Left cardiac atrium (tissue), 4 donors: ENCODE measurements around the gene NKX2-2. TPM values are rescaled to one million over a fixed set of nuclear protein-coding genes. Genes with fewer than 3 reads are reported as not detected.

Experiments
- ATAC-seq, 2 donors: fragments of 200-7000 bp; cut with Tn5 transposase; one replicate each; pipeline ENCODE4 v1.9.1; 2020; ENCODE audit warnings: mild to moderate bottlenecking in 2 of 2, moderate library complexity in 2 of 2
- DNase-seq: peaks from one replicate; pipeline ENCODE4 v3.0.0-alpha.2; 2020
- intact Hi-C, 2 donors: fragments of 100-400 bp; cut with DNase I; formaldehyde crosslinking; loops; one replicate each; pipeline versions ENCODE4 v1.14.1 to v1.15.1; 2022 to 2023
- total RNA-seq, 2 donors: library from RNA; stranded (reverse); fragmentation: NEBNext Ultra II Directional; extraction: Animal tissue kit (Norgen Biotek cat#: 25700); gene quantifications; one replicate each; pipeline ENCODE4 v1.2.1, GENCODE V29; 2021
- donor health status: DM: no; HTN: yes; CAD: no.
- donor health status: DM: no; HTN: yes; CAD: no; lungs with severe emphysema.
- donor health status: DM: yes; HTN: yes; CAD: no.
- donor health status: Dilated cardiomyopathy.

NKX2-2 gene
- total RNA-seq, 2 donors from 2014 or later: not detected

GRCh38 chr20:21523281-21523868 is 9.5 kb upstream of the NKX2-2 start:
- ATAC-seq: no peak
- no peak for DNase-seq
- intact Hi-C loops: no loop called here

DNA sequence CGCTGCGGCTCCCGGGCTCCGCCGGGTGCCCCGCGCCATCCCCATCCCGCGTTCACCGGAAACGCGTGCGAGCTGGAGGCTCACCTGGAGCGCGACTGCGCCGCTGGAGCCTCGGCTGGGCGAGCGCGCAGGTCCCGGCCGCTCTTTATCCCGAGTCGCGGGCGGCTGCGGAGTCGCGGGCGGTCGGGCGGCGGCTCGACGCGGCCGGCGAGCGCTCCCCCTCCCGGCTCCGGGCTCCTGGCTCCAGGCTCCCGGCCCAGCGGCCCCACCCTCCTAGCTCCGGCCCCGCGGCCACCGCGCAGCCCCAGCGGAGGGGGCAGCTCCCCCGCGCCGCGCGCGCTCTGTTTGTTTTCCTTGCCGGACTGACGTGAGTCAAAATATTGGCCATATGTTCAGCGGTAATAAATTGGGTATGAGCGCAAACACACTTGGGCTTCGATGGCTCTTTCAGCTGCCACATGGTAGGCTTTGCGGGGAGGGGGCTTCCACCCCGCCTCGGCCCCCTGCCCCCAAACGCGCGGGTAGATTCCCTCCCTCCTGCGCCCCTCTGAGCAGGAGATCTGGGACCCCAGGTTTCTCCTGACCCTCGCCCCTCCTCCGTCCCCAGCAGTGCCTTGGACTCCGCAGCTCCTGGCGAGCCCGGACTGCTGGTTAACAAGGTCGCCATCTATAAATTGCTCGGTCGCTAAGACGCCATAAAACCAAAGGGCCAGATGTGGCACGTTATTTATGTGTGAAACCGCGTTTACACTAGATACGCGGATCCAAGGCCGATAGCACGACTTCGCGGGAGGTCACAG is 8.8 kb upstream of the NKX2-2 start:
- no peak for ATAC-seq

DNA sequence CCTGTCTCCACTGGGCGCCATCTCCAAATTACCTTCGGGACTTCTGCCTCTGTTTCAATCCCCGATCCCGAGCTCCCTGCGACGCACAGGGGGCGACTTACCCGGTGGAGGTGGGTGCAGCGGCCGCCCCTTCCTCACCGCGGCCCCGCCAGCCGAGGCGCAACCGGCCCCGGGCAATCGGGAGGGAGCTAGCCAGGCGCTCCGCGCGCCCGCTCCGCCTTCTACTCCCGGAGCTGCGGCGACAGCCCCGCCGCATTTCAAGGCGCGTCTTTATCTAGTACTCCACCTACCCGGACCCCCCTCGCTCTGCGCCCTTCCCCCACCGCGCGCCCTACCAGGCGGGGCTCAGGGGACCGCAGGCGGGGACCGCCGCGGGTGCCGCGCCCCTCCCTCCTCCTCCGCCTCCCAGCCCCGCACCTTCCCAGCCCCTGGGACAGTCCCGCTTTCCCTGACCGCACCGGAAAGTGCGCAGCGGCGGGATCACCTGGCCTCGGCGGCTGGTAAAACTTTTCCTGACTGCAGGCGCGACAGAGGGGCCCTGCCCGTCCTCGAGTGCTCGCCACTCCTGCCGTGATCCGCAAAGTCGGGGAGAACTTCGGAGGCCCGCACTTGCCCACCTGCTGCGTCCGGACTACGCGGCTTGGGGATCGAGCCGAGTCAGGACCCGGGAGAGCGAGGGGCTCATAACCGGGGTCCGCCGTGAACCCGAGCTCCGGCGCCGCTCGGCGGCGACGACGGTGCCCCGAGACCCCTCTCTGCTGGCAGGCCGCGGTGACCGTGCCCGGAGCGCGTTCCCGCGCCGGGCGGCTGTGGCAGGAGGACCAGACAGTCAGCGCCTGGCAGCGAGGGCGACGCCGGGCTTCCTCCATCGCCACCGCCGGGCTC is 8.0 kb upstream of the NKX2-2 start:
- DNase-seq: no peak
- no peak for ATAC-seq
- intact Hi-C loops: no loop called here

More for the DNA sequence above, 8.8 kb upstream of the NKX2-2 start:
- intact Hi-C loops: no loop called here
- no peak for DNase-seq

DNA sequence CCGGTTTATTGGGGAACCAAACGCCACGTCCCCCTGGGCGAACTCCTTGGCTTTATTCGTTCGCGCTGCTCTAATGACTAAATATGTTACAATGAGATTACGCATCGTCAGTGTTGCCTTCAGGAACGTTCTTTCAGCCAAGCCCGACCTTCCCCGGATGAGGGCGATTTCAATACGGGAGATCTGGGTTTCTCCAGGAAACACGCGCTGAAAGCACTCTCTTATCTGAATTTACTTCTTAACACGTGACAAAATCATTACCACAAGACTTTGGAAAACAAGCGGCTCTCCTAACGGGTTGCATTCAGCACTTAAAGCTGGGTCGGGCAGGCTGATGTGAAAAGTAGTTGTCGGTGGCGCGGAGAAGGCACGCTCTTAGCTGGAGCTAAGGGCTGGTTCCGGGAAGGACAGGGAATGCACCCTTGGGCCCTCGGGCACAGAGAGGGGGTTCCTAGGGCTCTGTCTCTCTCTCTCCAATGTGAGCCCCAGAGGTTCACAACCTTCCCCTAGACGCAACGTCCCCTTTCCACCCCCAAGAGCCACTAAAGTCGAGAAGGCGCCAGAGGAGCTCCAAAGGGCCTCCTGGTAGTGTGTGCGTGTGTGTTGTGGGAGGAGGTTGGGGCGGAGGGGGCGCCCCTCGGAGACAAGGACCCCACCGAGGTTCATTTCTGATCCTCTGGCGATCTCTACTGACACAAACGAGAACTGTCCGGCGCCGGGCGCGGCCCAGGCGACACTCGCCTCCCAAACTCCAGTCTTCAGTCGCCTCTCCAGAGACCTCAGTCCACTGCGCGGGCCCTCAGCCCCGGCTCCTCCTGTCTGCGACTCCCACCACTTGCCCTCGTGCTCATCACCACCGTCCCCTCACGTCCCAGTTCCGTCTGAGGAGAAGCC is 7.1 kb upstream of the NKX2-2 start:
- DNase-seq (no peak), ATAC-seq (no peak)

GRCh38 chr20:21519136-21519584 is 5.3 kb upstream of the NKX2-2 start:
- DNase-seq (no peak), ATAC-seq (no peak)
- intact Hi-C loops: no loop called here

More for the DNA sequence above, 7.1 kb upstream of the NKX2-2 start:
- intact Hi-C loops: no loop called here

- no peak for ATAC-seq
- DNase-seq: no peak
- intact Hi-C loops: no loop called here
Measured at GRCh38 chr20:21518292-21518991, 4.6 kb upstream of the NKX2-2 start.

DNA sequence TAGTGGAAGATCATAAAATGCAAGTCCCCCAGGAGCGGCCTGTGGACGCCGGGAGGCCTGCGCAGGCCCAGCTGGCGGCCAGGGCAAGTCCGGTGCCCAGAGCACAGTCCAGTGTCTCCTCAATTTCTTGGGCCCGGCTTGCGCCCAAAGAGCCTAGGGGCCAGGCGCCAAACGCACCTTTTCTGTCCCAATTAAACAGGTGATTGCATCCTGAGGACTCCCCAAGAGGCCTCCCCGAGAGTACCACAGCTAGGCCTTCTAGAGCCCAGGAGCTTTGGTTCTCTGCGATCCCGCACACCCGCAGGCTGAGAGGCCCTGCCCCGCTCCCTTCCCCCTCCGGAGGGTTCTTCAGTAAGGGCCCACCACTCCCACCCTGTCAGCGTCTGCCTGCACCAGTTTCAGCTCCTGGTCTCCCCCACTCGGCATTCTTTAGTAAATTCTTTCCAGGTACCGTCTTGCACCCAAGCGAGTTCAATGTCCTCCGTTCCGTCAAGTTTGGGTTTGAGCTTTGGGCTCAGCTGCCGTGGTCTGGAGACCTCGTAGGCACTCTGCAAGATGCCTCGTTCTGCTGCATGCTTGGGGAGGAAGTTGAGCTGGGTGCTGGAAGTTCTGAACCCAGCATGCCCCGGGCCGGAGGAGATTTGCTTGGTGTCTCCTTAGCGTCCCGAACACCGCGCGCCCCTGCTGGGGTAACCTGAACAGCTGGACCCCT is 3.9 kb upstream of the NKX2-2 start:
- no peak for DNase-seq
- ATAC-seq: no peak
- intact Hi-C loops: no loop called here

DNA sequence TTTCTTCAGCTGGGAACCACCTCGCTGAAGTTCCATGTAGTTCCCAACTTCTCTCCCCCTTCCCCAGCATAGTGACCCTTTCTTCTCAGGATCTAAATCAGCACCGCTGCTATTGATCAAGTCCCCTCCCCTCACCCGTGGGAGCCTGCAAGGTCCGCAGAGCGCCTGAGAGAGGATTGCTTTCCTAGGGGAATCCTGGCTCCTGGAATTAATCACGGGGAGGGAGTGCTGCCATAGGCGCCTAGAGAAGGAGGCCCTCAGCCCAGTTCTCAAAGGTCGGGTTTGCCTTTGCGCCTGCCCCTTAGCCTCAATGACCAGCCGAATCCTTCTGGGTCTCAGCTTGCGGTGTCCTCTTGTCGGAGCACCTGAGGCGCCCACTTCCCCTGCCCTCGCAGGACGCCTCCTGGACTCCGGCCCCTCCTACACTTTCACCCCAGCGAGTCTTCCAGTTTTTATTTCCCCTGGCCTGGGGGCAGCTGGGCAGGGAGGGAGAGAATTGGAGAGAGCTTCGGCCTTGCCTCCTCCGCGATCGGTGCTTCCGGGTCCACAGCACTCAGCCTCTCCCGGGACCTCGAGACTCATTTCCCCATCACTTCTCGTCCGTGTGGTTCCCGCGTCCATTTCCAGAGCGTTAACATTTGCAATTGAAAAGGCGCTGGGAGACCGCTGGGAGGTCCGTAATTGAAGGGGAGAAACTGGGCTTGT is 3.1 kb upstream of the NKX2-2 start:
- no peak for ATAC-seq
- no peak for DNase-seq
- intact Hi-C loops: no loop called here

DNA sequence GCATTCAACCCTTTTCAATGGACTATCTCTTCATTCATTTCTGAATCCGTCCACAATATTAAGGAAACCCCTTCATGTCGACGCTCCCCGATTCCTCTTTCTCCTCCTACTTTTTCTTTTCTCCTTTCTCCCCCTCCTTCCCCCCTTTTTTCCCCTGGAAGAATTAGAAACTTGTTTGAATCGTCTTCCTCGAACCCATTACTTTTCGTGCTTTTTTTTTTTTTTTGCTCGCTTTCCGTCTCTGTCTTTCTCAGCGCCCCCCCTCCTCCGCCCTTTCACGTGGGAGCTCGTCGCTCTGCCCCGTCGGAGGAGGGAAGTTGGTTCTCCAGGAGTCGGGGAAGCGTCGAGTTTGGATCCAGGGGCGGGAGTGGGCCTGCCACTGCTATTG is 2.3 kb upstream of the NKX2-2 start:
- intact Hi-C loops: no loop called here
- ATAC-seq (no peak), DNase-seq (no peak)

DNA sequence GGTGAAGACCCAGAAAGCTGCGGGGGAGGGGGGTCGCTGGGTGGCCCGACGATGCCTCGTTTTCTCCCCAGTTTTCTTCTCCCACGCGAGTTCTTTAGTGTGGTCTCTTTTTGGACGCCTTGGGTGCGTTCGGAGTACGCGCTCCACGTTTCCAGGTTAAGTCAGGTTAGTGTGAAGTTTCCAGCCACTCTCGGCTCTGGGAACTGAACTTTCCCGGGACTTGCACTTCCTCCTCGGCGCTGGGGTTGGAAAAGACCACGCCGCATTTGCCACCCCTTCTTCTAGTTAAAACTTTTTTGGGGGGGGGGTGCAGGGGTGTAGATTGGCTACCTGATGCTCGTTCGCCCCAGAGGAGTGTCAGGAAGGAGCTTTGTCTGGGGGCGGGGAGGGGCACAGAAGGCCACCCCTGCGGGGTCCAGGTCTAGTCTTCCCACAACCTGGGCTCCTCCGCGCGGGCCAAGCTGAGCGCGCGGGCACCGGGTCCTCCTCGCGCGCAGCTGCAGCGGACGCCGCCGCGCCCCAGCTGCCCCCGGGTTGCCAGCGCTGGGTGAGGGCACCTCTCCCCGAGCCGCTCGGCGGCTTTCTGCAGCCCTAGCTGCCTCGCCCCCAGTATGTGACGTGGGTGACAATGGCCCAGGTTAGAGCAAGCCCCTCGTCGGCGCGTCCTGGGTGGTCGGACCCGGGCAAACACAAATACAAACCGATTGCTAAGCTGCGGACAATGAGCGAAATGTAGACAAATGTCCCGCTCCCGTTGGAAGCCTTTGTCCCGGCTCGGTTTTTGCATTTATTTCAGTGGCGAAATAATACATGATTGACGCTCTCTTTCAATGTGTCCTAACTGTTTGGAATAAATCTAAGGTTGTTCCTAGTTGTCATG is 1.7 kb upstream of the NKX2-2 start:
- ATAC-seq: no peak
- DNase-seq: no peak
- intact Hi-C loops: no loop called here

- ATAC-seq: no peak
- intact Hi-C loops: no loop called here
- no peak for DNase-seq
Measured at GRCh38 chr20:21514553-21515251, 838 bp upstream of the NKX2-2 start.

DNA sequence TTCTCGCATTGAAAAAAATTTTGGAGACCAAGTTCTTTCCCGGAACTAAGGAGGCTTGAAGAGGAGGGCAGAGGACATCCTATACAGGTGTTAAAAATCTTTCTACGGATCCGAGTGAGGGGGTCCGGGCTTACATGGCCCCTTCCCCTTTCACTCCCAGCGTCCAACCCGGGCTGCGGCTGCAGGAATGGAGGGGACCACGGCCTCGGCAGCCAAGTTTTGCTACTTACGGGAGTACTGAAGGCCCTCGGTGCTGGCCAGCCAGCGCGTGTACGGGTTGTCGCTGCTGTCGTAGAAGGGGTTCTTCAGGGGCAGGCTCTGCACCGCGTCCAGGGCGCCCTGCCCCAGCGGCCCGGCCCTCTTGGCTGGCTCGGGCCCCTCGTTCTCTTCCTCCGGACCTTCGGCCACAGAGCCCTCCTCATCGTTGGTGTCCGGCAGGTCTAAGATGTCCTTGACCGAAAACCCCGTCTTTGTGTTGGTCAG is 642 bp downstream of the NKX2-2 start:
- intact Hi-C loops: no loop called here
- no peak for ATAC-seq
- DNase-seq: no peak

- ATAC-seq (no peak), DNase-seq (no peak)
- intact Hi-C loops: no loop called here
Measured at GRCh38 chr20:21512634-21513180, 1.2 kb downstream of the NKX2-2 start.

GRCh38 chr20:21511850-21512633 is 1.8 kb downstream of the NKX2-2 start:
- DNase-seq (no peak), ATAC-seq (no peak)
- intact Hi-C loops: no loop called here

DNA sequence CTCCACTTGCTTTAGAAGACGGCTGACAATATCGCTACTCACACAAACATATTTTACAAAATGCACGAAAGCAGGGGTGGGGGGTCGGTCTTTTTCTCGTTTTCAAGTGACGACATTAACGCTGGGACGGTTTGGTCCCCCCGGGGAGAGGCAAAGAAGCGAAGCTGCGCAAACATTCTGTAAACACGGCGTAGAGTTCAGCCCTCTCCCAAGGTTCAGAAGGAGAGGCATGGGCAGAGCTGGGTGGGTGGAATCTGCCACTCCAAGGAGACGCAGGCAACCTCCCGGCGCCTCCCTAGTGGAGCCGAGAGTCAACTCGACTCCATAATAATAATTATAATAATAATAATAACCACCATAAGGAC is 2.4 kb downstream of the NKX2-2 start:
- intact Hi-C loops: no loop called here
- no peak for ATAC-seq
- no peak for DNase-seq
